ENCODE measurements around the gene YRDC. TPM values are rescaled to one million over a fixed set of nuclear protein-coding genes. Genes with fewer than 3 reads are reported as not detected.
"Not testable (repeated sequence)": the region's sequence is repeated elsewhere in the genome, so short reads cannot be mapped to it uniquely, and the experiment has no call there.

Gene YRDC
- total RNA-seq, 1 donor from 2014 or later, result 28.1 TPM

DNA sequence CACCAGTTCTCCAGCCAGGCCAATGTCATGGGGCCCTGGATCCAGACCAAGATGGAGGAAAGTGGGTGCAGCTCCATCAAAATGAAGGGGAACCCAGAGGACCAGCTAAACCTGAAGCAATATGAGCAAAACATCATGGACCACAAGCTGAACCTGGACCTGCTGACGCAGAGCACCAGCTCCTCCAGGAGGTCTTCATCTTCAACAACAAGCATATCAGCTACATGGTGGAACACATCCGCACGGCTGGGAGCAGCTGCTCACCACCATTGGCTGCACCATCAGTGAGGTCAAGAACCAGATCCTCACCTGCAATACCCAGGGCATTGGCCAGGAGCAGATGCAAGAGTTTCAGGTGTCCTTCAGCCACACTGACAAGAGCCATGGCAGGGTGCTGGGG lies 29.4 kb downstream of the YRDC start:
- Mint-ChIP-seq H3K36me3 (ENCODE audit: low read depth, unreplicated experiment) (no peaks in the 10 kb centered on the region), H3K27ac (ENCODE audit: unreplicated experiment) (no peak overlapping the region), H3K4me3 (ENCODE audit: unreplicated experiment) (no peak overlapping the region), H3K4me1 (ENCODE audit: low read depth, unreplicated experiment) (no peaks in the 10 kb centered on the region), H3K9me3 (ENCODE audit: unreplicated experiment) (peaks cover 2% of the 10 kb centered on the region), H3K27me3 (ENCODE audit: low read depth, unreplicated experiment) (peaks cover 57% of the 10 kb centered on the region)
- DNase-seq (ENCODE audit: low read depth) (no peak), FAIRE-seq (no peak)
- H3K27me3 ChIP-seq (ENCODE audit: insufficient read depth, low read length), result peaks cover 10% of the 10 kb centered on the region
- no peak overlapping the region for H3K4me3 ChIP-seq (ENCODE audit: insufficient read depth, low read depth, low read length)
- H4K20me1 ChIP-seq (ENCODE audit: insufficient read depth, low read length), result no peaks in the 10 kb centered on the region
- no peaks in the 10 kb centered on the region for H3K4me1 ChIP-seq (ENCODE audit: insufficient read depth, low read length)
- no peak overlapping the region for H2AFZ ChIP-seq (ENCODE audit: low read depth, low read length)
- no peaks in the 10 kb centered on the region for H3K36me3 ChIP-seq (ENCODE audit: insufficient read depth, low read length)
- H3K9ac ChIP-seq (ENCODE audit: low read length), result no peak overlapping the region
- no peak overlapping the region for H3K4me2 ChIP-seq (ENCODE audit: low read length)
- H3K9me3 ChIP-seq (ENCODE audit: insufficient read depth, low read depth, low read length), result peaks cover 4% of the 10 kb centered on the region
- no peak overlapping the region for H3K27ac ChIP-seq (ENCODE audit: low read depth, low read length)
- TF ChIP-seq, protein P1, sequence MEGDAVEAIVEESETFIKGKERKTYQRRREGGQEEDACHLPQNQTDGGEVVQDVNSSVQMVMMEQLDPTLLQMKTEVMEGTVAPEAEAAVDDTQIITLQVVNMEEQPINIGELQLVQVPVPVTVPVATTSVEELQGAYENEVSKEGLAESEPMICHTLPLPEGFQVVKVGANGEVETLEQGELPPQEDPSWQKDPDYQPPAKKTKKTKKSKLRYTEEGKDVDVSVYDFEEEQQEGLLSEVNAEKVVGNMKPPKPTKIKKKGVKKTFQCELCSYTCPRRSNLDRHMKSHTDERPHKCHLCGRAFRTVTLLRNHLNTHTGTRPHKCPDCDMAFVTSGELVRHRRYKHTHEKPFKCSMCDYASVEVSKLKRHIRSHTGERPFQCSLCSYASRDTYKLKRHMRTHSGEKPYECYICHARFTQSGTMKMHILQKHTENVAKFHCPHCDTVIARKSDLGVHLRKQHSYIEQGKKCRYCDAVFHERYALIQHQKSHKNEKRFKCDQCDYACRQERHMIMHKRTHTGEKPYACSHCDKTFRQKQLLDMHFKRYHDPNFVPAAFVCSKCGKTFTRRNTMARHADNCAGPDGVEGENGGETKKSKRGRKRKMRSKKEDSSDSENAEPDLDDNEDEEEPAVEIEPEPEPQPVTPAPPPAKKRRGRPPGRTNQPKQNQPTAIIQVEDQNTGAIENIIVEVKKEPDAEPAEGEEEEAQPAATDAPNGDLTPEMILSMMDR (IDR thresholded peaks at IDR 0.05; ENCODE audit: insufficient read depth, low read depth, low read length), result no peak
- no peak for TF ChIP-seq EZH2 (IDR thresholded peaks at IDR 0.05; ENCODE audit: insufficient read depth, low read length)
- no peaks in the 10 kb centered on the region for H3K79me2 ChIP-seq (ENCODE audit: insufficient read depth, low read length)

DNA sequence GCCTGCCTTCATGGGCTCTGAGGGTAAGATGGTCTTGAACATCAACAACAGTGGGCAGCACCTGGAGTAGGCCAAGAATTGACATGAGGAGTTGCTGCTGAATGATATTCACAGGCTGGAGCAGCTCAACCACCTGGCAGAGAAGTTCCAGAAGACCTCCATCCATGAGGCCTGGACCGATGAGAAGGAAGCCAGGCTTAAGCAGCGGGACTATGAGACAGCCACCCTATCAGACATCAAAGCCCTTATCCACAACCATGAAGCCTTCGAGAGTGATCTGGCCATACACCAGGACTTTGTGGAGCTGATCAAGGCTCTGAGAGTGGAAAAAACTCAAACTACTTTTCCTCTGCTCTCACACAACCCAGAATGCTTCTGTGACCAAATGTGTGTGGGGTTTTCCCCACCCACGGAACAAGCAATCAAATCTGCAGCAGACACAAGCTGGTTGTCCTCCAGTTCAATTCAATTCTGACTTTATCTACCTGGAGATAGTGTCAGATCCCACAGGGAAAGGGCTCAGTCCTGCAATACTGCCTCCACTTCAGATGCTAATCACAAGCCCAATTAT lies 31.0 kb downstream of the YRDC start:
- no peak for FAIRE-seq
- H3K79me2 ChIP-seq (ENCODE audit: insufficient read depth, low read length), result no peaks in the 10 kb centered on the region
- no peaks in the 10 kb centered on the region for H3K4me1 Mint-ChIP-seq (ENCODE audit: low read depth, unreplicated experiment)
- no peak for DNase-seq (ENCODE audit: low read depth)
- peaks cover 61% of the 10 kb centered on the region for H3K27me3 Mint-ChIP-seq (ENCODE audit: low read depth, unreplicated experiment)
- H3K27ac ChIP-seq (ENCODE audit: low read depth, low read length), result no peak overlapping the region
- no peak overlapping the region for H3K4me2 ChIP-seq (ENCODE audit: low read length)
- H3K36me3 Mint-ChIP-seq (ENCODE audit: low read depth, unreplicated experiment), result no peaks in the 10 kb centered on the region
- H3K4me1 ChIP-seq (ENCODE audit: insufficient read depth, low read length), result no peaks in the 10 kb centered on the region
- no peak overlapping the region for H2AFZ ChIP-seq (ENCODE audit: low read depth, low read length)
- no peak for TF ChIP-seq EZH2 (IDR thresholded peaks at IDR 0.05; ENCODE audit: insufficient read depth, low read length)
- TF ChIP-seq, protein P1 (IDR thresholded peaks at IDR 0.05; ENCODE audit: insufficient read depth, low read depth, low read length), result no peak
- no peaks in the 10 kb centered on the region for H3K36me3 ChIP-seq (ENCODE audit: insufficient read depth, low read length)
- no peak overlapping the region for H3K27ac Mint-ChIP-seq (ENCODE audit: unreplicated experiment)
- no peak overlapping the region for H3K4me3 Mint-ChIP-seq (ENCODE audit: unreplicated experiment)
- no peak overlapping the region for H3K4me3 ChIP-seq (ENCODE audit: insufficient read depth, low read depth, low read length)
- no peak overlapping the region for H3K9ac ChIP-seq (ENCODE audit: low read length)
- H3K27me3 ChIP-seq (ENCODE audit: insufficient read depth, low read length), result peaks cover 10% of the 10 kb centered on the region
- H4K20me1 ChIP-seq (ENCODE audit: insufficient read depth, low read length), result no peaks in the 10 kb centered on the region
- peaks cover 8% of the 10 kb centered on the region for H3K9me3 Mint-ChIP-seq (ENCODE audit: unreplicated experiment)
- peaks cover 4% of the 10 kb centered on the region for H3K9me3 ChIP-seq (ENCODE audit: insufficient read depth, low read depth, low read length)

- H3K4me1 ChIP-seq (ENCODE audit: insufficient read depth, low read length); H3K27ac Mint-ChIP-seq (ENCODE audit: unreplicated experiment); FAIRE-seq; DNase-seq (ENCODE audit: low read depth); H3K27ac ChIP-seq (ENCODE audit: low read depth, low read length); H3K4me3 ChIP-seq (ENCODE audit: insufficient read depth, low read depth, low read length); H4K20me1 ChIP-seq (ENCODE audit: insufficient read depth, low read length); H3K9me3 Mint-ChIP-seq (ENCODE audit: unreplicated experiment); H3K4me3 Mint-ChIP-seq (ENCODE audit: unreplicated experiment); H3K9me3 ChIP-seq (ENCODE audit: insufficient read depth, low read depth, low read length); H3K4me2 ChIP-seq (ENCODE audit: low read length); H3K4me1 Mint-ChIP-seq (ENCODE audit: low read depth, unreplicated experiment); H3K79me2 ChIP-seq (ENCODE audit: insufficient read depth, low read length); H2AFZ ChIP-seq (ENCODE audit: low read depth, low read length); H3K36me3 ChIP-seq (ENCODE audit: insufficient read depth, low read length); H3K9ac ChIP-seq (ENCODE audit: low read length); H3K36me3 Mint-ChIP-seq (ENCODE audit: low read depth, unreplicated experiment): not testable (repeated sequence)
- H3K27me3 ChIP-seq (ENCODE audit: insufficient read depth, low read length), result peaks cover 26% of the 10 kb centered on the region
- peaks cover 61% of the 10 kb centered on the region for H3K27me3 Mint-ChIP-seq (ENCODE audit: low read depth, unreplicated experiment)
Observed at GRCh38 chr1:37771440-37771839, 36.6 kb downstream of the YRDC start.

Data from astrocyte (in vitro differentiated cells and primary cell).